HG03103 (cell line): ENCODE data around the gene ZC3H18.
A peak's percentile ranks its signal among the peaks of the same experiment; 100 is the strongest.

Source experiments
- ATAC-seq: cut with Tn5 transposase; IDR thresholded peaks from one replicate; pipeline ENCODE4 v1.9.1; 2021; ENCODE audit warnings: low read depth; ENCODE audit not compliant: unreplicated experiment

The ZC3H18 gene

GRCh38 chr16:88569985-88570690 is at the start of gene ZC3H18:
Gene ZC3H18, plus strand, starts transcription at chr16:88570403. Its CDS starts 6,721 bp downstream, at chr16:88577124.
- peak; percentile 61 for ATAC-seq

DNA sequence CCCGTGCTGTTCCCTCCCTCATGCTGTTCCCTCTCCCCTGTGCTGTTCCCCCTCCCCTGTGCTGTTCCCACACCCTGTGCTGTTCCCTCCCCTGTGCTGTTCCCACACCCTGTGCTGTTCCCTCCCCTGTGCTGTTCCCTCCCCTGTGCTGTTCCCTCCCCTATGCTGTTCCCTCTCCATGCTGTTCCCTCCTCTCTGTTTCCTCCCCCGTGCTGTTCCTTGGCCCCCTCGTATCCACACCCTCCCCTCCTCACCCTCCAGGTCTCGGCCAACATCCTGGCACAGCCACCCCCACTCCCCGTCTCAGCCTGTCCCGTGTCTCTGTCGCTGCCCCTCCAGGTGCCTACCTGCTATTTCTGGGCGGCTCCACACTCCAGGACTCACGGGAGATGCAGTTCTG is 48.5 kb upstream of the ZC3H18 start:
- ATAC-seq = no peak

DNA sequence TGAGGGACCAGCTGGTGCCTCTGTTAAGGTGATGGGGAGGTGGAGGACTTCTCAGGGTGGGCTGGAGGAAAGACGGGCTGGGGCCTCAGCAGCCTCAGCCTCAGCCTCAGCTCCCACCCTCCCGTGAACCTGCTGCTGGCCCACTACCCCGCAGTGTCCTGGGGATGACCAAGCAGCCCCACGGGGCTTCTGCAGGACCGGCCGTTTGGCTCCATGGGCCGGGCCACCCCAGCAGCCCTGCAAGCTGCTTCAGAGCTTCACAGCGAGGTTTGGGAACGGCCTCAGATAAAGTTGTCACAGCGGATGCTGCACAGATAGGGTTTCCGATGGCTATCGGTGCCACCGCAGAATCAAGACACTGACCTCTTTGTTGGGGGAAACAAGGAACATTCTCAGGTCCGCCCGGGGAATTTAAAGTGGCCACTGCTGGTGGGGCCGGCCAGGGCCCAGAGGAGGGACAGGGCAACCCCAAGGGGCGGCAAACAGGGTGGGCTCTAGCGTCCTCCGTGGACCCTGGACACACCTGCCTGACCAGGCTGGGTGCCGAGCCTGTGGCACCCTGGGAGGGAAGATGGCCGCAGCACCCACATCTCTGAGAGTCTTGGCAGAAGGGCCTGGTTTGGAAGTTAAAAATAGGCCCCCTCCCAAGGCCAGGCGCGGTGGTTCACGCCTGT is 47.8 kb upstream of the ZC3H18 start:
- no peak for ATAC-seq

DNA sequence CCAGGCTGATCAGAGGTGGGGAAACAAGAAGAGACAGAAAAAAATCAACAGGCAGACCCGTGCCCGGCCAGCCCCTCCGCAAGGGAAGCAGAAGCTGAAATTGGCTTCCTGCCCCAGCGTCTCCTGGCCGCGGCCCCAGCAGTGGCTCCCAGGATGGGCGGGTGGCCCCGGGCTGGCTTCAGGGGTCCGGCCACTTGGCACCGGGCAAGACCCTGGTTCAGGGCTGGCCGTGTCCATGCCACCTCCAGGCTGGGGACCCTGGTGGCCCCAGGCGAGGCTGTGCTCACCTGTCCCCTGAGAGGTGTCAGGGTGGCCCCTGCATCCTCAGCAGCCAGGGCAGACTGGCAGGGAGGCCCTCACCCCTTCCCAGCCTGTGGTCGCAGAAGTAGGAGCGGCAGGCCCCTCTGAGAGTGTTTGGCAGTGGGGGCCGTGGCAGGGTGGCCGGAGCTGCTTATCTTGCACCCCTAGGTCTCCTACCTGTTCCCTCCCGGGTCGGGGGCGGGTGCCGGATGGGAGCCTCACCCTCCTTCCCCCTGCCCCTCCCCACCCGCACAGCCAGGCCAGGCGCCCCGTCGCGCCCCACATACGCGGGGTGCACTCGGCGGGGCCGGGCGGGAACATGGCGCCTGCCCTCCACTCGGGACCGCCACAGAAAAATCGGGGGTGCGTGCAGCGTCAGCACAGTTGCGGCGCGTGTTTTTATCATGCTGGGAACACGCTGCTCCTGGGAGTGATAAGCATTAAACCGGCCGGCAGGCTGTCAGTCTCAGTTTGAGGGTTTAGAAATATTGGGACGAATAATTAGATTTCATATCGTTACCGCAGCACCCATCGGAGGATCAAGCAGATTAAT is 46.7 kb upstream of the ZC3H18 start:
- no peak for ATAC-seq

DNA sequence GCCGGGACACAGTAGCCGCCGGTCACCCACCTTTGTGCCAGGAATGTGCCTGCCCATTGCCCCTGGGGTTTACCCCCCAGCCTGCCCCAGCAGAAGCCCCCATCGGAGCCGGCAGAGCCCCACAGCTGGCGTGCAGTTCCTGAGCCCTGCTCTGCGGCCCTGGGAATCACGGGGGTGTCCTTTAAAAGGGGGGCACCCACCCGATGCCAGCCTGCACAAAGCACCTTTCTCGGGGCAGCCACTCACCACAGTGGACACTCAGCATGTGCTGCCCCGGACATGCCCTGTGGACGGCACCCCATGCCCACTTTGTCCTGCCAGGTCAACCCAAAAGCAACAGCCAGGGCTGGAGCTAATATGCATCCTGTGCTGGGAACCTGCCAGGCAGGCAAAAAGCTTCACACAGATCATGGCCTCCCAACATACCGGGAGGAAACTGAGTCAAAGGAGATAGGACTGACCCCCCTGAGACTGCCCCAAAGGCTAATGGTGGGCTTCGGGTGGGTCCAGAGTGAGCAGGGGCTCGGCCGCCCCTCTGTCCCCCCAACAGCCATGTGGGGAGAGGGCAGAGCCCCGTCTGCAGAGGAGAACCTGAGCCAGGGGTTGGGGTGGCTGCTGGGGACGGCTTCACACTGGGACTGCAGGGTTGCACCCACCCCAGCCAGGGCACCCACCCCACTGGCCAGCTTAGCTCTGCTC is 45.8 kb upstream of the ZC3H18 start:
- no peak for ATAC-seq

- no peak for ATAC-seq
Measured at GRCh38 chr16:88524973-88525662, 45.1 kb upstream of the ZC3H18 start.

- no peak for ATAC-seq
Measured at GRCh38 chr16:88525663-88525990, 44.6 kb upstream of the ZC3H18 start.

DNA sequence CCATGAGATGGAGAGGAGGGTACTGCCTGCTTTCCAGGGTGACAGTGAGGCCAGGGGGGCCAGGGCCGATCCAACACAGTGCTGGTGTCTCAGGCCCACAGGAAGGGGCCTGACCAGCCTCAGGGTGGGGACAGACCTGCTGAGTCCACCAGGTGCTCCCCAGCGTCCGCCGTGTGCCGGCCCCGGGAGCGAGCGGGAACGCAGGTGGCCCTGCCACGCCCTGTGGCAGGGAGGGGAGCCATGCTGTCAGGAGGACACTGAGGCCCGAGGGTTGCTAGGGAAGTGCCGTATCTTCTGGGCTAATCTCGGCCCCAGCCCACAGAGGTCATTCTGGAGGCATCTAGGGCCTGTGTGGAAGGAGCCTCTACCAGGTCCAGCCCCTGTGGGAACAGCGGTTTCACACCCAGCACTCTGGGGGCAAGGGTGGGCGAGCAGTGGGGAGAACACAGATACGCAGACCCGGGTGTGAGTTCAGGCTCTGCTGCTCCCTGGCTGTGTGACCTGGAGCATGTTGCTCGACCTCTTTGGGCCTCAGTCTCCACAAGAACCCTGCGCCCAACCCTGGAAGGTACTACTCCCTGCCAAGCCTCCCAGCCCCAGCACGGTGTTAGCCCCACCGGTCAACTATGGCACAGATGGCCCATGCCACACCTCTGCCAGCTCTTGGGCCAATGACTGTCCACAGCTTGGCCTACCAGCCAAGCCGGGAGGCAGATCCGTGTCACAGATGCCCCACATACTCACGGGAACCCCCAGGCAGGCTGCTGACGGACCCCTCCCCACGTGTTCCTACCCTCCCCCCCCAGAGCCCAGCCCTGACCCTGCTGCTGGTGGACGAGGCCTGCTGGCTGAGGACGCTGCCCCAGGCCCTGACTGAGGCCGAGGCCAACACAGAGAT is 43.9 kb upstream of the ZC3H18 start:
- ATAC-seq = no peak

DNA sequence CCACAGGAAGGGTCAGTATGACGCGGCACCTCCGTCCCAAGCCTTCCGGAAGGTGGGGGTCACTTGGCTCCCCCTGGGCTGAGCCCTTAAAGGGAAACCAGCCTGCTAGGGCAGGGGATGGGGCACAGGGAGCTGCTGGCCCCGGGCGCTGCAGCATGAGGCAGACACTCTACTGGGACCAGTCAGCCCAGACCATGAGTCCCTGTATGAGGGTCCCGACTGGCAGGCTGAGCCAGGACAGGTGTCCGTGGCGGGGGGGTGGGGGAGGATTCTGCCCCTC is 43.4 kb upstream of the ZC3H18 start:
- ATAC-seq = no peak

GRCh38 chr16:88527186-88527936 is 42.8 kb upstream of the ZC3H18 start:
- ATAC-seq = no peak

GRCh38 chr16:88527937-88528743 is 42.1 kb upstream of the ZC3H18 start:
- no peak for ATAC-seq

- no peak for ATAC-seq
Measured at GRCh38 chr16:88528902-88529318, 41.3 kb upstream of the ZC3H18 start.

GRCh38 chr16:88529596-88529995 is 40.6 kb upstream of the ZC3H18 start:
- no peak for ATAC-seq

DNA sequence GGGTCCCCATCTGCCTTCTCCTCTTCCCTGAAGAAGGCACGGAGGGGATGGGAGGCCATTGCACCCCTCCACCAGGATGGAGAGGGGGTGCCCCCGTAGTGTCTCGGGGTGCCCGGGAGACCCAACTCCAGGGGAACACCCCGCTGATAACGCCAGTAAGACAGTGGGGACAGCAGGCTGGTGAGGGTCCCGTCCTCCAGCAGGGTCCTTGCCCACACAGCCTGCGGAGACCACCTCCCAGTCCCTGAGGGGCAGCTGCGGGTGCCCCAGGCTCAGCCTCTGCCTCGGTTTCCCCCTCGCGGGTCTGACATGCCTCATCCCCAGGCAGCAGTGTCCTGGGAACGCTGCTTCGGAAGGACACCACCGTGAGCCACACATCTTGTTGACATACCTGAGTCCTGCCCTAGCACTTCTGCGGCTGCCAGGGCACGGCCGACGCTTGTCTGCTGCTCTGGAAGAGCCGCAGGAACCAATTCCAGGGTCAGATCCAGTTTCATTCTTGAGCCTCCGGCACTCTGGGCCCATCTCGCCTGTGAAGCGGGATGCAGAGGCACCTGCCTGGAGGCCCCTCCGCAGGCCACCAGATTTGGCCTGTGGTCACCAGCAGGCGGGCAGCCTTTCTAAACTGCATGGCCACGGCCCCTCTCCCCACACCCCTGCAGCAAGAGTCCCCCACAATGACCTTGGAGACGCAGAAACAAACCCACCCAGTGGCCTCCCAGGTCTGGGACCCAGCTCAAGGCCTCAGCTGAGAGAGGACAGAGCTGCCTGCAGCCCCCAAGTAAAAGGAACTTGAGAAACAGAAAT is 39.9 kb upstream of the ZC3H18 start:
- no peak for ATAC-seq

- ATAC-seq = no peak
Measured at GRCh38 chr16:88530858-88531203, 39.4 kb upstream of the ZC3H18 start.

- ATAC-seq = no peak
Measured at GRCh38 chr16:88531346-88531745, 38.9 kb upstream of the ZC3H18 start.

GRCh38 chr16:88531931-88532433 is 38.2 kb upstream of the ZC3H18 start:
- no peak for ATAC-seq
